Liver (tissue), 9 donors: ENCODE measurements around the gene FCHSD1. TPM values are rescaled to one million over a fixed set of nuclear protein-coding genes. Genes with fewer than 3 reads are reported as not detected.

Experiments
- DNase-seq: peaks from one replicate; pipeline ENCODE4 v3.0.0-alpha.2; 2017; ENCODE audit warnings: low spot score
- H3K27ac ChIP-seq, 2 donors: one replicate each; pipeline ENCODE4 v1.7.0; 2013; ENCODE audit warnings: inconsistent platforms in 2 of 2, low read length in 2 of 2, control low read depth in 1 of 2, low read depth in 1 of 2, mild to moderate bottlenecking in 1 of 2
- H3K27me3 ChIP-seq, 4 donors: one replicate each; pipeline versions ENCODE4 v1.6.1 to v1.7.0; 2013; ENCODE audit warnings: low read length in 3 of 4, inconsistent platforms in 1 of 4, mild to moderate bottlenecking in 1 of 4, moderate library complexity in 1 of 4; ENCODE audit not compliant: control insufficient read depth in 4 of 4, insufficient read depth in 4 of 4
- H3K36me3 ChIP-seq, 4 donors: one replicate each; pipeline versions ENCODE4 v1.6.1 to v1.7.0; 2013; ENCODE audit warnings: low read length in 3 of 4, mild to moderate bottlenecking in 3 of 4, low read depth in 1 of 4, moderate library complexity in 1 of 4; ENCODE audit not compliant: control insufficient read depth in 4 of 4, insufficient read depth in 3 of 4
- H3K4me1 ChIP-seq, 4 donors: one replicate each; pipeline versions ENCODE4 v1.6.1 to v1.7.0; 2013; ENCODE audit warnings: low read length in 3 of 4, mild to moderate bottlenecking in 3 of 4, moderate library complexity in 1 of 4; ENCODE audit not compliant: control insufficient read depth in 4 of 4, insufficient read depth in 4 of 4
- H3K4me3 ChIP-seq, 3 donors: one replicate each; pipeline versions ENCODE4 v1.6.1 to v1.7.0; 2013; ENCODE audit warnings: low read length in 3 of 3, control low read depth in 1 of 3, low read depth in 1 of 3, mild to moderate bottlenecking in 1 of 3
- H3K9ac ChIP-seq, 2 donors: one replicate each; pipeline ENCODE4 v1.7.0; 2013; ENCODE audit warnings: low read length in 2 of 2, mild to moderate bottlenecking in 2 of 2, moderate library complexity in 2 of 2, control low read depth in 1 of 2, low read depth in 1 of 2
- H3K9me3 ChIP-seq, 4 donors: one replicate each; pipeline versions ENCODE4 v1.6.1 to v1.7.0; 2013; ENCODE audit warnings: low read length in 3 of 4; ENCODE audit not compliant: control insufficient read depth in 4 of 4
- EGR1 ChIP-seq, 2 donors: IDR thresholded peaks; 2 replicates each; pipeline ENCODE4 v1.6.1; 2016 to 2018; ENCODE audit warnings: antibody characterized with exemption in 2 of 2, low read depth in 2 of 2
- FOXA1 ChIP-seq: IDR thresholded peaks from 2 replicates; pipeline ENCODE4 v1.6.1; 2016; ENCODE audit warnings: antibody characterized with exemption
- FOXA2 ChIP-seq: IDR thresholded peaks from 2 replicates; pipeline ENCODE4 v1.6.1; 2016; ENCODE audit warnings: antibody characterized with exemption
- GABPA ChIP-seq, 2 donors: IDR thresholded peaks in 1 of 2; conservative IDR thresholded peaks in 1 of 2; 2 replicates each; pipeline ENCODE4 v1.6.1; 2016; ENCODE audit warnings: antibody characterized with exemption in 2 of 2, mild to moderate bottlenecking in 1 of 2, moderate library complexity in 1 of 2
- HNF4A ChIP-seq, 2 donors: conservative IDR thresholded peaks; 2 replicates each; pipeline ENCODE4 v1.6.1; 2016; ENCODE audit warnings: antibody characterized with exemption in 2 of 2, mild to moderate bottlenecking in 2 of 2
- HNF4G ChIP-seq: IDR thresholded peaks from 2 replicates; pipeline ENCODE4 v1.6.1; 2016; ENCODE audit warnings: antibody characterized with exemption
- JUND ChIP-seq, 2 donors: IDR thresholded peaks; 2 replicates each; pipeline ENCODE4 v1.6.1; 2016; ENCODE audit warnings: antibody characterized with exemption in 2 of 2
- NR2F2 ChIP-seq: IDR thresholded peaks from 2 replicates; pipeline ENCODE4 v1.6.1; 2016; ENCODE audit warnings: antibody characterized with exemption
- RAD21 ChIP-seq, 2 donors: IDR thresholded peaks; 2 replicates each; pipeline ENCODE4 v1.6.1; 2016; ENCODE audit warnings: antibody characterized with exemption in 2 of 2, mild to moderate bottlenecking in 2 of 2
- REST ChIP-seq: IDR thresholded peaks from 2 replicates; pipeline ENCODE4 v1.6.1; 2016; ENCODE audit warnings: antibody characterized with exemption, mild to moderate bottlenecking
- RXRA ChIP-seq, 2 donors: IDR thresholded peaks; 2 replicates each; pipeline ENCODE4 v1.6.1; 2017 to 2018; ENCODE audit warnings: antibody characterized with exemption in 2 of 2, mild to moderate bottlenecking in 1 of 2
- SP1 ChIP-seq: IDR thresholded peaks from 2 replicates; pipeline ENCODE4 v1.6.1; 2018; ENCODE audit warnings: antibody characterized with exemption, mild to moderate bottlenecking
- TAF1 ChIP-seq: conservative IDR thresholded peaks from 2 replicates; pipeline ENCODE4 v1.6.1; 2016; ENCODE audit warnings: antibody characterized with exemption, mild to moderate bottlenecking
- YY1 ChIP-seq: IDR thresholded peaks from 2 replicates; pipeline ENCODE4 v1.6.1; 2016; ENCODE audit warnings: antibody characterized with exemption, mild to moderate bottlenecking
- ZBTB33 ChIP-seq: IDR thresholded peaks from 2 replicates; pipeline ENCODE4 v1.6.1; 2016; ENCODE audit warnings: antibody characterized with exemption
- WGBS: extraction: QIAGEN DNeasy Blood & Tissue Kit; methylation state at CpG from one replicate; pipeline ENCODE4 v1.1.7; 2013; 5-methylcytosine and 5-hydroxymethylcytosine counted together
- polyA plus RNA-seq, 2 donors: library from polyadenylated mRNA; stranded (reverse) in 1 of 2; unstranded in 1 of 2; fragments of 200-250 nt in 1 of 2; fragments of >200 nt in 1 of 2; fragmentation: Nextera tagmentation in 1 of 2; extraction: Ambion mirVana in 1 of 2; gene quantifications; one replicate each; pipeline versions ENCODE4 v1.2.1 to v1.2.3, GENCODE V29; 2013 to 2015
- total RNA-seq, 2 donors: library from RNA; depleted of rRNA; stranded (reverse); fragments of >200 nt; gene quantifications; one replicate each; pipeline ENCODE4 v1.2.3, GENCODE V29; 2014
- TF ChIP-seq, protein P1 (sequence below): IDR thresholded peaks from 2 replicates; pipeline ENCODE4 v1.6.1; 2016; ENCODE audit warnings: antibody characterized with exemption
- TF ChIP-seq, protein P2 (sequence below): IDR thresholded peaks from 2 replicates; pipeline ENCODE4 v1.6.1; 2016; ENCODE audit warnings: antibody characterized with exemption
- TF ChIP-seq, protein P3 (sequence below): fragments of 150-350 bp; IDR thresholded peaks from 2 replicates; pipeline ENCODE4 v1.5.1; 2017; ENCODE audit warnings: improper control_type of control experiment, low read depth, low read length; ENCODE audit not compliant: missing input control
- donor health status: healthy.
- donor health status: healthy.
- donor health status: healthy.
- donor health status: healthy.
- donor health status: healthy.

FCHSD1 gene
- total and polyA plus RNA-seq, 4 donors = 1.3 to 6.4 (median 2.2) TPM

DNA sequence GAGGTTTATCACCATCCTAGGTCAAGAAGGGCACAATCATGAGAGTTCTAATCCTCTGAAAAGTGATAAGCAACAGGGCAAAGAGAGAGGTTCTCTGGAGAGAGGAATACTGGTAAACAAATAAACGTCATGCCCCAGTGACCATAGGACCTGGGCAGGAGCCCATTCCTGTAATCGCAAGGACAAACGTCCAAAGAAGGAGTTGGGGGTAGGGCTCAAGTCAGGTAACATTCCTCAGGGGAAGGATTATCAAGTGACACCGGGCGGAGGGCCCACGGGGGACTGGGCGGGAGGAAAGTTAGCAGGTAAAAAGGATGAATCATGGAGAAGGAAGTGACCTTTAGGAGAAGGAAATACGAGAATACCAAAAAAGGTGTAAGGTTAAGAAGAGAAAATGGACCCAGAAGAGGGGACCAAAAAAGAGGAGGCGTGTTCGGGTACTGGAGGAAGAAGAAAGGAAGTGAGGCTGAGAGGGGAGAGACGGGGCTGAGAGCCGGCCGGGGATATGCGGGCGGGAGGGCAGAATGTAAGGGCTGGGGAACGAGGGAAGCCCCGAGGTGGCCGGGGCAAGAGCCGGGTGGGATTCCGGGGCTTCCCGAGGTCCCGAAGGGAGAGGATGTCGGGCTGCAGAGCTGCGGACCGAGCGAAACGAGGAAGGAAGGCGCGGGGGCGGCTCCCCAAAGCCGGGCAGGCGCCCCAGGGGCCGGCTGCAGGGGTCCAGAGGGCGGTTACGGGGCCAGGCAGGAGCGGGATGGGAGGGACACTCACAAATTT is 33.0 kb downstream of the FCHSD1 start:
- Histone ChIP-seq H3K9me3 (no peaks in the 10 kb centered on the region), H3K27ac (peak overlapping the region; percentile 85 to 95), H3K27me3 (no peaks in the 10 kb centered on the region), H3K4me1 (peaks cover 2 to 41% (median 35%) of the 10 kb centered on the region in 4 donors), H3K9ac (peak overlapping the region; percentile 52 to 97), H3K36me3 (peaks cover 4 to 20% (median 16%) of the 10 kb centered on the region in 4 donors), H3K4me3 (peak overlapping the region; percentile 80 to 88 (median 83))
- TF ChIP-seq HNF4G (peak; percentile 15), SP1 (peak; percentile 58), FOXA1 (no peak), TAF1 (no peak), REST (peak; percentile 55), ZBTB33 (peak; percentile 20), RAD21 (IDR thresholded peaks at IDR 0.05) (peak in 1 of 2 donors; percentile 43), GABPA (IDR thresholded peaks at IDR 0.05 in 1 of 2, conservative IDR thresholded peaks at IDR 0.05 in 1 of 2) (no peak), YY1 (peak; percentile 73), RXRA (IDR thresholded peaks at IDR 0.05) (peak in 1 of 2 donors; percentile 64), JUND (IDR thresholded peaks at IDR 0.05) (peak in 1 of 2 donors; percentile 73), FOXA2 (peak; percentile 16), EGR1 (IDR thresholded peaks at IDR 0.05; ENCODE audit: low read depth in 2 of 2) (no peak), HNF4A (conservative IDR thresholded peaks at IDR 0.05) (peak; percentile 66 to 80), NR2F2 (no peak)
- TF ChIP-seq, protein P1, sequence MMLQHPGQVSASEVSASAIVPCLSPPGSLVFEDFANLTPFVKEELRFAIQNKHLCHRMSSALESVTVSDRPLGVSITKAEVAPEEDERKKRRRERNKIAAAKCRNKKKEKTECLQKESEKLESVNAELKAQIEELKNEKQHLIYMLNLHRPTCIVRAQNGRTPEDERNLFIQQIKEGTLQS = no peak
- TF ChIP-seq, protein P2, sequence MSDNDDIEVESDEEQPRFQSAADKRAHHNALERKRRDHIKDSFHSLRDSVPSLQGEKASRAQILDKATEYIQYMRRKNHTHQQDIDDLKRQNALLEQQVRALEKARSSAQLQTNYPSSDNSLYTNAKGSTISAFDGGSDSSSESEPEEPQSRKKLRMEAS = no peak
- TF ChIP-seq, protein P3, sequence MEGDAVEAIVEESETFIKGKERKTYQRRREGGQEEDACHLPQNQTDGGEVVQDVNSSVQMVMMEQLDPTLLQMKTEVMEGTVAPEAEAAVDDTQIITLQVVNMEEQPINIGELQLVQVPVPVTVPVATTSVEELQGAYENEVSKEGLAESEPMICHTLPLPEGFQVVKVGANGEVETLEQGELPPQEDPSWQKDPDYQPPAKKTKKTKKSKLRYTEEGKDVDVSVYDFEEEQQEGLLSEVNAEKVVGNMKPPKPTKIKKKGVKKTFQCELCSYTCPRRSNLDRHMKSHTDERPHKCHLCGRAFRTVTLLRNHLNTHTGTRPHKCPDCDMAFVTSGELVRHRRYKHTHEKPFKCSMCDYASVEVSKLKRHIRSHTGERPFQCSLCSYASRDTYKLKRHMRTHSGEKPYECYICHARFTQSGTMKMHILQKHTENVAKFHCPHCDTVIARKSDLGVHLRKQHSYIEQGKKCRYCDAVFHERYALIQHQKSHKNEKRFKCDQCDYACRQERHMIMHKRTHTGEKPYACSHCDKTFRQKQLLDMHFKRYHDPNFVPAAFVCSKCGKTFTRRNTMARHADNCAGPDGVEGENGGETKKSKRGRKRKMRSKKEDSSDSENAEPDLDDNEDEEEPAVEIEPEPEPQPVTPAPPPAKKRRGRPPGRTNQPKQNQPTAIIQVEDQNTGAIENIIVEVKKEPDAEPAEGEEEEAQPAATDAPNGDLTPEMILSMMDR = no peak
- DNase-seq = peak; percentile 57
- WGBS = under 1% methylated on average over 36 of the region's 36 CpGs
